Gastroesophageal sphincter (tissue), 3 donors: ENCODE measurements around the gene DCUN1D4.

ENCODE experiments used
- POLR2A ChIP-seq, 2 donors: fragments of 450-650 bp; IDR thresholded peaks; one replicate each; pipeline ENCODE4 v1.6.1; 2017; ENCODE audit warnings: antibody characterized with exemption in 2 of 2, mild to moderate bottlenecking in 2 of 2, moderate library complexity in 1 of 2
- POLR2AphosphoS5 ChIP-seq: sonication (generic); formaldehyde crosslinking; IDR thresholded peaks from one replicate; pipeline ENCODE4 v1.6.1; 2017; ENCODE audit warnings: antibody characterized with exemption
- TF ChIP-seq, protein P1 (sequence below), 4 experiments: fragments of 200-600 bp in 2 of 4; fragments of 450-650 bp in 2 of 4; sonication (generic) in 1 of 4; IDR thresholded peaks; one replicate each; pipeline ENCODE4 v1.5.1; 2017 to 2019; ENCODE audit warnings: antibody characterized with exemption in 4 of 4, mild to moderate bottlenecking in 2 of 4, moderate library complexity in 2 of 4

DNA sequence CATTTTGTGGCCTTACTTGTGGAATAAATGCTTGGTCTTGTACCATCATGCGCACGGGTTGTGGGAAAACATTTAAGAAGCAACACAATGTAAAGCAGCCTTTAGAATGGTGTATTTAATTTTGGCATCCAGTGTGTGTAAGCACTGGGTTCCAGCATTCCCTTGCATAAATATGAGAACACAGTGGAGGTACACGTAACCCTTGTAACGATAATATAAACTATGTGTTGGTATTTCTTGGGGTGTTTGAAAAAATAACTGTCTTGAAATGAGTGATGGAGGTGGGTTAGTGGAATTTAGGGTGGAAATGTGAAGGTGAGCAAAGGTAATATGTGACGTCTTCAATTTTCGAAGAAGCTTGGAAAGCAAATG is 2.1 kb downstream of the DCUN1D4 start:
- TF ChIP-seq, protein P1, sequence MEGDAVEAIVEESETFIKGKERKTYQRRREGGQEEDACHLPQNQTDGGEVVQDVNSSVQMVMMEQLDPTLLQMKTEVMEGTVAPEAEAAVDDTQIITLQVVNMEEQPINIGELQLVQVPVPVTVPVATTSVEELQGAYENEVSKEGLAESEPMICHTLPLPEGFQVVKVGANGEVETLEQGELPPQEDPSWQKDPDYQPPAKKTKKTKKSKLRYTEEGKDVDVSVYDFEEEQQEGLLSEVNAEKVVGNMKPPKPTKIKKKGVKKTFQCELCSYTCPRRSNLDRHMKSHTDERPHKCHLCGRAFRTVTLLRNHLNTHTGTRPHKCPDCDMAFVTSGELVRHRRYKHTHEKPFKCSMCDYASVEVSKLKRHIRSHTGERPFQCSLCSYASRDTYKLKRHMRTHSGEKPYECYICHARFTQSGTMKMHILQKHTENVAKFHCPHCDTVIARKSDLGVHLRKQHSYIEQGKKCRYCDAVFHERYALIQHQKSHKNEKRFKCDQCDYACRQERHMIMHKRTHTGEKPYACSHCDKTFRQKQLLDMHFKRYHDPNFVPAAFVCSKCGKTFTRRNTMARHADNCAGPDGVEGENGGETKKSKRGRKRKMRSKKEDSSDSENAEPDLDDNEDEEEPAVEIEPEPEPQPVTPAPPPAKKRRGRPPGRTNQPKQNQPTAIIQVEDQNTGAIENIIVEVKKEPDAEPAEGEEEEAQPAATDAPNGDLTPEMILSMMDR (IDR thresholded peaks at IDR 0.05) = no peak
- TF ChIP-seq POLR2AphosphoS5 = no peak
- TF ChIP-seq POLR2A (IDR thresholded peaks at IDR 0.05) = no peak
